Activated CD4-positive, alpha-beta T cell treated with anti-CD3 and anti-CD28 coated beads, Interleukin-2, amount 10 ng/mL, durations not matched to agents 7 days and 5 days (primary cell): ENCODE data around the gene CTU1. TPM values are rescaled to one million over a fixed set of nuclear protein-coding genes. Genes with fewer than 3 reads are reported as not detected.

Experiments used
- CTCF ChIA-PET: fragments of 350-600 bp; sonication (Branson Sonifier 250); formaldehyde crosslinking; loops from one replicate; lab custom pipeline; 2021; ENCODE audit warnings: antibody characterized with exemption; lab: Charles Lee
- POLR2A ChIA-PET: fragments of 350-600 bp; sonication (Branson Sonifier 250); formaldehyde crosslinking; loops from one replicate; lab custom pipeline; 2021; ENCODE audit warnings: antibody characterized with exemption; lab: Charles Lee
- DNase-seq: peaks from one replicate; pipeline ENCODE4 v3.0.0-alpha.2; 2020
- H3K27ac Mint-ChIP-seq: one replicate; pipeline ENCODE4 v1.8.0; 2021; ENCODE audit warnings: mild to moderate bottlenecking, moderate library complexity, mixed read lengths
- H3K27me3 Mint-ChIP-seq: one replicate; pipeline ENCODE4 v1.8.0; 2021; ENCODE audit warnings: mixed read lengths
- H3K36me3 Mint-ChIP-seq: one replicate; pipeline ENCODE4 v1.8.0; 2021; ENCODE audit warnings: low read depth, mixed read lengths
- H3K4me1 Mint-ChIP-seq: one replicate; pipeline ENCODE4 v1.8.0; 2021; ENCODE audit warnings: mixed read lengths
- H3K4me3 Mint-ChIP-seq: one replicate; pipeline ENCODE4 v1.8.0; 2021; ENCODE audit warnings: mild to moderate bottlenecking, moderate library complexity, mixed read lengths
- H3K9me3 Mint-ChIP-seq: one replicate; pipeline ENCODE4 v1.8.0; 2021; ENCODE audit warnings: mixed read lengths
- total RNA-seq, 2 experiments: library from RNA; stranded (reverse); gene quantifications; one replicate each; pipeline ENCODE4 v1.2.3, GENCODE V29; 2021

CTU1 gene
- total RNA-seq, 2 experiments from 2014 or later, result 8.5 to 10.0 TPM

- DNase-seq, result no peak
- Mint-ChIP-seq H3K27me3 (no peaks in the 10 kb centered on the region), H3K4me3 (no peak overlapping the region), H3K27ac (peak overlapping the region; percentile 95), H3K4me1 (peaks cover 71% of the 10 kb centered on the region), H3K9me3 (peaks cover 3% of the 10 kb centered on the region), H3K36me3 (peaks cover 11% of the 10 kb centered on the region)
- POLR2A ChIA-PET, result no interaction called here
- CTCF ChIA-PET, result no interaction called here
These were observed 17.3 kb upstream of the CTU1 start for GRCh38 chr19:51125421-51126075.

GRCh38 chr19:51124729-51125128 lies 16.5 kb upstream of the CTU1 start, which contains the start of gene SIGLEC9:
Gene SIGLEC9 (plus strand): TSS chr19:51124906. CDS start chr19:51124975, 69 bp downstream.
- peaks cover 11% of the 10 kb centered on the region for H3K36me3 Mint-ChIP-seq
- POLR2A ChIA-PET, result no interaction called here
- peaks cover 72% of the 10 kb centered on the region for H3K4me1 Mint-ChIP-seq
- peak within 1 kb of the TSS; percentile 95 for H3K27ac Mint-ChIP-seq
- CTCF ChIA-PET, result no interaction called here
- no peak for DNase-seq
- H3K4me3 Mint-ChIP-seq, result peak within 1 kb of the TSS; percentile 18
- no peaks in the 10 kb centered on the region for H3K27me3 Mint-ChIP-seq
- H3K9me3 Mint-ChIP-seq, result peaks cover 3% of the 10 kb centered on the region

GRCh38 chr19:51124216-51124615 lies 16.0 kb upstream of the CTU1 start:
- Mint-ChIP-seq H3K27ac (peak overlapping the region; percentile 95), H3K36me3 (peaks cover 11% of the 10 kb centered on the region), H3K4me3 (peak overlapping the region; percentile 18), H3K9me3 (peaks cover 3% of the 10 kb centered on the region), H3K4me1 (peaks cover 76% of the 10 kb centered on the region), H3K27me3 (peaks cover under 1% of the 10 kb centered on the region)
- CTCF ChIA-PET, result no interaction called here
- no peak for DNase-seq
- POLR2A ChIA-PET, result no interaction called here

GRCh38 chr19:51123802-51124201 lies 15.6 kb upstream of the CTU1 start:
- ChIA-PET CTCF (no interaction called here), POLR2A (no interaction called here)
- H3K27ac Mint-ChIP-seq, result peak overlapping the region; percentile 95
- peaks cover 4% of the 10 kb centered on the region for H3K27me3 Mint-ChIP-seq
- peaks cover 11% of the 10 kb centered on the region for H3K36me3 Mint-ChIP-seq
- peaks cover 3% of the 10 kb centered on the region for H3K9me3 Mint-ChIP-seq
- H3K4me1 Mint-ChIP-seq, result peaks cover 79% of the 10 kb centered on the region
- no peak for DNase-seq
- H3K4me3 Mint-ChIP-seq, result peak overlapping the region; percentile 33

GRCh38 chr19:51123381-51123800 lies 15.2 kb upstream of the CTU1 start:
- POLR2A ChIA-PET, result no interaction called here
- H3K27me3 Mint-ChIP-seq, result peaks cover 4% of the 10 kb centered on the region
- CTCF ChIA-PET, result no interaction called here
- DNase-seq, result peak; percentile 77
- H3K4me1 Mint-ChIP-seq, result peaks cover 75% of the 10 kb centered on the region
- peak overlapping the region; percentile 33 for H3K4me3 Mint-ChIP-seq
- peak overlapping the region; percentile 95 for H3K27ac Mint-ChIP-seq
- H3K9me3 Mint-ChIP-seq, result peaks cover 3% of the 10 kb centered on the region
- peaks cover 11% of the 10 kb centered on the region for H3K36me3 Mint-ChIP-seq

GRCh38 chr19:51122112-51122981 lies 14.1 kb upstream of the CTU1 start:
- peak overlapping the region; percentile 95 for H3K27ac Mint-ChIP-seq
- no peak for DNase-seq
- no peak overlapping the region for H3K4me3 Mint-ChIP-seq
- peaks cover 6% of the 10 kb centered on the region for H3K27me3 Mint-ChIP-seq
- H3K36me3 Mint-ChIP-seq, result peaks cover 11% of the 10 kb centered on the region
- POLR2A ChIA-PET, result no interaction called here
- H3K4me1 Mint-ChIP-seq, result peaks cover 66% of the 10 kb centered on the region
- H3K9me3 Mint-ChIP-seq, result peaks cover 3% of the 10 kb centered on the region
- CTCF ChIA-PET, result no interaction called here

- ChIA-PET CTCF (interaction anchor here (0.6 to 1.6 kb wide), 3 partner anchors 11 to 246 kb away, joined by 3 to 7 read pairs (median 3); no protein-coding TSS in a partner anchor), POLR2A (no interaction called here)
- Mint-ChIP-seq H3K27me3 (peaks cover 8% of the 10 kb centered on the region), H3K4me1 (peaks cover 66% of the 10 kb centered on the region), H3K36me3 (peaks cover 11% of the 10 kb centered on the region), H3K4me3 (no peak overlapping the region), H3K27ac (peak overlapping the region; percentile 14), H3K9me3 (peaks cover 3% of the 10 kb centered on the region)
- no peak for DNase-seq
These were observed 13.0 kb upstream of the CTU1 start for GRCh38 chr19:51121257-51121656.

GRCh38 chr19:51120160-51120559 lies 12.0 kb upstream of the CTU1 start:
- H3K36me3 Mint-ChIP-seq, result peaks cover 11% of the 10 kb centered on the region
- DNase-seq, result no peak
- peak overlapping the region; percentile 38 for H3K27ac Mint-ChIP-seq
- peaks cover 3% of the 10 kb centered on the region for H3K9me3 Mint-ChIP-seq
- peaks cover 72% of the 10 kb centered on the region for H3K4me1 Mint-ChIP-seq
- POLR2A ChIA-PET, result no interaction called here
- CTCF ChIA-PET, result interaction anchor here (1.3 to 1.6 kb wide), 3 partner anchors 10 to 38 kb away, joined by 3 to 7 read pairs (median 5); no protein-coding TSS in a partner anchor
- H3K4me3 Mint-ChIP-seq, result no peak overlapping the region
- H3K27me3 Mint-ChIP-seq, result peaks cover 8% of the 10 kb centered on the region

GRCh38 chr19:51119611-51120010 lies 11.4 kb upstream of the CTU1 start:
- ChIA-PET POLR2A (no interaction called here), CTCF (interaction anchor here (1.3 to 1.6 kb wide), 3 partner anchors 10 to 38 kb away, joined by 3 to 7 read pairs (median 5); no protein-coding TSS in a partner anchor)
- peaks cover 72% of the 10 kb centered on the region for H3K4me1 Mint-ChIP-seq
- no peak overlapping the region for H3K4me3 Mint-ChIP-seq
- peak overlapping the region; percentile 38 for H3K27ac Mint-ChIP-seq
- H3K36me3 Mint-ChIP-seq, result peaks cover 11% of the 10 kb centered on the region
- peaks cover 8% of the 10 kb centered on the region for H3K27me3 Mint-ChIP-seq
- H3K9me3 Mint-ChIP-seq, result peaks cover 3% of the 10 kb centered on the region
- DNase-seq, result no peak

GRCh38 chr19:51119101-51119500 lies 10.9 kb upstream of the CTU1 start:
- no peak overlapping the region for H3K4me3 Mint-ChIP-seq
- POLR2A ChIA-PET, result no interaction called here
- no peak for DNase-seq
- no peak overlapping the region for H3K27ac Mint-ChIP-seq
- CTCF ChIA-PET, result no interaction called here
- H3K36me3 Mint-ChIP-seq, result peaks cover 11% of the 10 kb centered on the region
- H3K9me3 Mint-ChIP-seq, result peaks cover 3% of the 10 kb centered on the region
- H3K27me3 Mint-ChIP-seq, result peaks cover 8% of the 10 kb centered on the region
- H3K4me1 Mint-ChIP-seq, result peaks cover 72% of the 10 kb centered on the region

- ChIA-PET CTCF (no interaction called here), POLR2A (no interaction called here)
- Mint-ChIP-seq H3K4me1 (peaks cover 53% of the 10 kb centered on the region), H3K27me3 (peaks cover 8% of the 10 kb centered on the region), H3K27ac (peak overlapping the region; percentile 38), H3K9me3 (peaks cover under 1% of the 10 kb centered on the region), H3K36me3 (peaks cover 1% of the 10 kb centered on the region), H3K4me3 (no peak overlapping the region)
- no peak for DNase-seq
These were observed 8.6 kb upstream of the CTU1 start for GRCh38 chr19:51116736-51117286.

GRCh38 chr19:51114087-51114729 lies 6.0 kb upstream of the CTU1 start:
- peaks cover 43% of the 10 kb centered on the region for H3K4me1 Mint-ChIP-seq
- CTCF ChIA-PET, result interaction anchor here (1.1 kb wide), 1 partner anchor 32 kb away, joined by 3 read pairs; no protein-coding TSS in a partner anchor
- peaks cover 7% of the 10 kb centered on the region for H3K27me3 Mint-ChIP-seq
- no peaks in the 10 kb centered on the region for H3K36me3 Mint-ChIP-seq
- DNase-seq, result peak; percentile 49
- H3K9me3 Mint-ChIP-seq, result no peaks in the 10 kb centered on the region
- POLR2A ChIA-PET, result interaction anchor here (0.7 kb wide), 1 partner anchor 42 kb away, joined by 4 read pairs; no protein-coding TSS in a partner anchor
- H3K27ac Mint-ChIP-seq, result peak overlapping the region; percentile 60
- no peak overlapping the region for H3K4me3 Mint-ChIP-seq
